HCT116 (cell line): ENCODE data around the gene DYNC1I1. TPM values are rescaled to one million over a fixed set of nuclear protein-coding genes. Genes with fewer than 3 reads are reported as not detected.

Experiments used
- ATAC-seq: fragments of 200-7000 bp; cut with Tn5 transposase; 2 replicates; pipeline ENCODE4 v1.9.1; 2020; ENCODE audit warnings: mild to moderate bottlenecking, moderate library complexity
- BruUV-seq: library from RNA; stranded (reverse); fragments of 400-500 nt; replicated peaks from 2 replicates; lab custom pipeline; 2021; lab: Mats Ljungman, UMichigan
- CTCF ChIA-PET: fragments of 300-600 bp; sonication (Branson Sonifier 250); formaldehyde crosslinking; loops from one replicate; lab custom pipeline; 2021; ENCODE audit warnings: antibody characterized with exemption; lab: Charles Lee
- POLR2A ChIA-PET: fragments of 300-600, 350-600 bp; sonication (Branson Sonifier 250); formaldehyde crosslinking; loops from one replicate; lab custom pipeline; 2021; ENCODE audit warnings: antibody characterized with exemption; lab: Charles Lee
- RAD21 ChIA-PET, 2 experiments: fragments of 300-600 bp; sonication (Branson Sonifier 250); formaldehyde crosslinking; loops; one replicate each; lab custom pipeline; 2023; ENCODE audit warnings: low total read pairs in 2 of 2; ENCODE audit not compliant: uncharacterized antibody in 2 of 2, unreplicated experiment in 2 of 2, low non-redundant PET in 1 of 2; lab: Charles Lee
- DNase-seq: peaks from one replicate; pipeline ENCODE4 v3.0.0-alpha.2; 2010; ENCODE audit warnings: low read depth, low spot score
- H2AFZ ChIP-seq: fragments of 200-600 bp; shearing (Covaris generic), sonication (generic); 2 replicates; pipeline ENCODE4 v1.6.1; 2017; ENCODE audit warnings: low read depth, mixed run types, mixed read lengths, antibody characterized with exemption, low read length; ENCODE audit not compliant: poor library complexity, severe bottlenecking
- H3K27ac ChIP-seq: 2 replicates; pipeline ENCODE4 v1.5.1; 2012; ENCODE audit warnings: low read depth, low read length
- H3K27me3 ChIP-seq: fragments of 200-600 bp; sonication (generic); 2 replicates; pipeline ENCODE4 v1.6.1; 2016; ENCODE audit warnings: mixed run types, low read length, mixed read lengths; ENCODE audit not compliant: insufficient read depth
- H3K36me3 ChIP-seq, 2 experiments: fragments of 200-500 bp in 1 of 2; fragments of 200-600 bp in 1 of 2; sonication (Bioruptor generic) in 1 of 2; sonication (generic) in 1 of 2; 2 replicates each; pipeline versions ENCODE4 v1.5.1 to v1.6.1; 2014 to 2016; ENCODE audit warnings: low read length in 2 of 2, inconsistent platforms in 1 of 2, mixed read lengths in 1 of 2, mixed run types in 1 of 2; ENCODE audit not compliant: insufficient read depth in 2 of 2, control insufficient read depth in 1 of 2
- H3K4me1 ChIP-seq, 2 experiments: fragments of 200-600 bp in 1 of 2; sonication (generic) in 1 of 2; 2 replicates each; pipeline versions ENCODE4 v1.5.1 to v1.6.1; 2012 to 2017; ENCODE audit warnings: low read length in 2 of 2, inconsistent platforms in 1 of 2, mild to moderate bottlenecking in 1 of 2, mixed read lengths in 1 of 2, mixed run types in 1 of 2, moderate library complexity in 1 of 2; ENCODE audit not compliant: insufficient read depth in 2 of 2, control insufficient read depth in 1 of 2
- H3K4me2 ChIP-seq: fragments of 200-600 bp; sonication (generic); 2 replicates; pipeline ENCODE4 v1.6.1; 2017; ENCODE audit warnings: mixed run types, low read length, mixed read lengths
- H3K4me3 ChIP-seq, 2 experiments: fragments of 200-600 bp in 1 of 2; sonication (generic) in 1 of 2; replicated peaks in 1 of 2; 2 replicates each; pipeline ENCODE4 v1.5.1; 2011 to 2016; ENCODE audit warnings: low read length in 2 of 2, control low read depth in 1 of 2, low read depth in 1 of 2, mild to moderate bottlenecking in 1 of 2, mixed read lengths in 1 of 2, mixed run types in 1 of 2
- H3K79me2 ChIP-seq: fragments of 200-600 bp; sonication (generic); 2 replicates; pipeline ENCODE4 v1.6.1; 2017; ENCODE audit warnings: mild to moderate bottlenecking, mixed run types, low read length, moderate library complexity, mixed read lengths; ENCODE audit not compliant: insufficient read depth
- H3K9ac ChIP-seq: fragments of 200-600 bp; sonication (generic); 2 replicates; pipeline ENCODE4 v1.6.1; 2016; ENCODE audit warnings: low read length, mixed read lengths
- H3K9me2 ChIP-seq: fragments of 200-600 bp; sonication (generic), shearing (Covaris generic); 2 replicates; pipeline ENCODE4 v1.6.1; 2017; ENCODE audit warnings: mixed run types, mild to moderate bottlenecking, moderate library complexity; ENCODE audit not compliant: insufficient read depth
- H3K9me3 ChIP-seq, 2 experiments: fragments of 200-500 bp in 1 of 2; fragments of 200-600 bp in 1 of 2; sonication (Bioruptor generic) in 1 of 2; sonication (generic) in 1 of 2; 2 replicates each; pipeline ENCODE4 v1.6.1; 2014 to 2017; ENCODE audit warnings: low read length in 2 of 2, mixed read lengths in 2 of 2, inconsistent platforms in 1 of 2, low read depth in 1 of 2, mild to moderate bottlenecking in 1 of 2, mixed run types in 1 of 2, moderate library complexity in 1 of 2; ENCODE audit not compliant: control insufficient read depth in 1 of 2, insufficient read depth in 1 of 2
- H4K20me1 ChIP-seq: fragments of 200-600 bp; sonication (generic), shearing (Covaris generic); 2 replicates; pipeline ENCODE4 v1.6.1; 2017; ENCODE audit warnings: mixed run types, mild to moderate bottlenecking, moderate library complexity; ENCODE audit not compliant: insufficient read depth
- CEBPB ChIP-seq: IDR thresholded peaks from 2 replicates; pipeline ENCODE4 v1.6.1; 2012; ENCODE audit warnings: low read depth
- EGR1 ChIP-seq: IDR thresholded peaks from 2 replicates; pipeline ENCODE4 v1.6.1; 2012; ENCODE audit warnings: low read depth
- ELF1 ChIP-seq: IDR thresholded peaks from 2 replicates; pipeline ENCODE4 v1.6.1; 2012; ENCODE audit warnings: low read depth, borderline replicate concordance
- EZH2 ChIP-seq: fragments of 200-600 bp; sonication (generic); IDR thresholded peaks from 2 replicates; pipeline ENCODE4 v1.6.1; 2017; ENCODE audit warnings: antibody characterized with exemption, mixed run types
- JUND ChIP-seq: IDR thresholded peaks from 2 replicates; pipeline ENCODE4 v1.6.1; 2012
- MAX ChIP-seq: IDR thresholded peaks from 2 replicates; pipeline ENCODE4 v1.6.1; 2012
- POLR2AphosphoS5 ChIP-seq: IDR thresholded peaks from 2 replicates; pipeline ENCODE4 v1.6.1; 2011; ENCODE audit warnings: mild to moderate bottlenecking, low read depth, low read length, moderate library complexity
- REST ChIP-seq: IDR thresholded peaks from 2 replicates; pipeline ENCODE4 v1.6.1; 2012; ENCODE audit warnings: low read depth
- SP1 ChIP-seq: IDR thresholded peaks from 2 replicates; pipeline ENCODE4 v1.6.1; 2012; ENCODE audit warnings: low read depth
- TCF7L2 ChIP-seq: IDR thresholded peaks from 2 replicates; pipeline ENCODE4 v1.7.0; 2011; ENCODE audit warnings: borderline replicate concordance, inconsistent platforms; ENCODE audit not compliant: insufficient read depth, insufficient read length; ENCODE audit errors: extremely low read depth
- YY1 ChIP-seq: IDR thresholded peaks from 2 replicates; pipeline ENCODE4 v1.6.1; 2011; ENCODE audit warnings: low read length, low read depth, moderate library complexity, mild to moderate bottlenecking; ENCODE audit not compliant: insufficient replicate concordance; ENCODE audit errors: extremely low read depth
- ZFX ChIP-seq: fragments of 450-650 bp; IDR thresholded peaks from 2 replicates; pipeline ENCODE4 v1.6.1; 2017
- intact Hi-C: fragments of 100-400 bp; cut with micrococcal nuclease; formaldehyde crosslinking; loops from 2 replicates; pipeline ENCODE4 v1.10.0; 2022
- total RNA-seq: library from RNA; stranded (reverse); gene quantifications from one replicate; pipeline ENCODE4 v1.2.1, GENCODE V29; 2021; ENCODE audit not compliant: unreplicated experiment
- TF ChIP-seq, protein P1 (sequence below), 3 experiments: fragments of 200-600 bp in 1 of 3; sonication (generic) in 1 of 3; IDR thresholded peaks in 2 of 3; conservative IDR thresholded peaks in 1 of 3; 2 replicates each; pipeline ENCODE4 v1.5.1; 2012 to 2017; ENCODE audit warnings: low read depth in 2 of 3, low read length in 2 of 3, antibody characterized with exemption in 1 of 3, borderline replicate concordance in 1 of 3, control low read depth in 1 of 3, mild to moderate bottlenecking in 1 of 3, mixed read lengths in 1 of 3, mixed run types in 1 of 3, moderate library complexity in 1 of 3; ENCODE audit not compliant: insufficient read depth in 1 of 3
- TF ChIP-seq, protein P2 (sequence below): IDR thresholded peaks from 2 replicates; pipeline ENCODE4 v1.6.1; 2011; ENCODE audit warnings: mild to moderate bottlenecking, low read length, moderate library complexity; ENCODE audit not compliant: insufficient replicate concordance; ENCODE audit errors: extremely low read depth

Gene DYNC1I1
- total RNA-seq, 1 experiment from 2014 or later: not detected

- no peak for TF ChIP-seq CEBPB
- TF ChIP-seq SP1: no peak
Observed at GRCh38 chr7:95951997-95952795, 179.8 kb downstream of the DYNC1I1 start (continued).

DNA sequence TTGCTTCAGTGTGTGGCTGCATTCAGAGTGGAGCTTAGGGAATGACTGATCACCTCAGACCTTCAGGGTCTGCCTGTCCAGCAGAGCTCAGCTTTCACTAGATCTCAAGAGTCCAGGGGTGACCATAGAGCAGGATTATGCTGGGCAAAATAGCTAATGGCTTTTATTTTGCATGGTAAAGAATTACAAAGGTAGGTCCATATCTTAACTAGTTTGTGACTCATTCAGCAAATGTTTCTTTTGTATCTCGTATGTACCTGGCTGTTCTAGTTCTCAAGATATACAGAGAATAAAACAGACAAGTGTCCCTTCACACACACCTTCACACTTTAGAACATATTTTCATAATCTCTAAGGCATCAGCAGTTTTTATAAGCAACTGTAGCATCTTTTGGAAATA is 180.5 kb downstream of the DYNC1I1 start:
- BruUV-seq: no TSS peak
- Histone ChIP-seq H2AFZ (no peak overlapping the region), H3K9me2 (no peaks in the 10 kb centered on the region), H3K4me3 (no peak overlapping the region), H3K9ac (no peak overlapping the region), H3K4me1 (no peaks in the 10 kb centered on the region), H3K9me3 (no peaks in the 10 kb centered on the region), H3K27me3 (peaks cover 43% of the 10 kb centered on the region), H4K20me1 (no peaks in the 10 kb centered on the region), H3K4me2 (no peak overlapping the region), H3K79me2 (no peaks in the 10 kb centered on the region), H3K27ac (no peak overlapping the region), H3K36me3 (no peaks in the 10 kb centered on the region)
- POLR2A ChIA-PET: no interaction called here
- no peak for DNase-seq
- CTCF ChIA-PET: no interaction called here
- ATAC-seq: no peak
- intact Hi-C loops: no loop called here
- no peak for TF ChIP-seq EZH2
- TF ChIP-seq EGR1: no peak
- TF ChIP-seq MAX: no peak
- TF ChIP-seq YY1: no peak
- TF ChIP-seq, protein P1, sequence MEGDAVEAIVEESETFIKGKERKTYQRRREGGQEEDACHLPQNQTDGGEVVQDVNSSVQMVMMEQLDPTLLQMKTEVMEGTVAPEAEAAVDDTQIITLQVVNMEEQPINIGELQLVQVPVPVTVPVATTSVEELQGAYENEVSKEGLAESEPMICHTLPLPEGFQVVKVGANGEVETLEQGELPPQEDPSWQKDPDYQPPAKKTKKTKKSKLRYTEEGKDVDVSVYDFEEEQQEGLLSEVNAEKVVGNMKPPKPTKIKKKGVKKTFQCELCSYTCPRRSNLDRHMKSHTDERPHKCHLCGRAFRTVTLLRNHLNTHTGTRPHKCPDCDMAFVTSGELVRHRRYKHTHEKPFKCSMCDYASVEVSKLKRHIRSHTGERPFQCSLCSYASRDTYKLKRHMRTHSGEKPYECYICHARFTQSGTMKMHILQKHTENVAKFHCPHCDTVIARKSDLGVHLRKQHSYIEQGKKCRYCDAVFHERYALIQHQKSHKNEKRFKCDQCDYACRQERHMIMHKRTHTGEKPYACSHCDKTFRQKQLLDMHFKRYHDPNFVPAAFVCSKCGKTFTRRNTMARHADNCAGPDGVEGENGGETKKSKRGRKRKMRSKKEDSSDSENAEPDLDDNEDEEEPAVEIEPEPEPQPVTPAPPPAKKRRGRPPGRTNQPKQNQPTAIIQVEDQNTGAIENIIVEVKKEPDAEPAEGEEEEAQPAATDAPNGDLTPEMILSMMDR (IDR thresholded peaks at IDR 0.05 in 2 of 3, conservative IDR thresholded peaks at IDR 0.05 in 1 of 3; ENCODE audit: borderline replicate concordance in 1 of 3, insufficient read depth in 1 of 3, low read depth in 2 of 3, low read length in 2 of 3): no peak
- no peak for TF ChIP-seq JUND
- no peak for TF ChIP-seq POLR2AphosphoS5
- no peak for TF ChIP-seq REST
- TF ChIP-seq ELF1: no peak
- no peak for TF ChIP-seq TCF7L2
- TF ChIP-seq ZFX: no peak
- TF ChIP-seq, protein P2, sequence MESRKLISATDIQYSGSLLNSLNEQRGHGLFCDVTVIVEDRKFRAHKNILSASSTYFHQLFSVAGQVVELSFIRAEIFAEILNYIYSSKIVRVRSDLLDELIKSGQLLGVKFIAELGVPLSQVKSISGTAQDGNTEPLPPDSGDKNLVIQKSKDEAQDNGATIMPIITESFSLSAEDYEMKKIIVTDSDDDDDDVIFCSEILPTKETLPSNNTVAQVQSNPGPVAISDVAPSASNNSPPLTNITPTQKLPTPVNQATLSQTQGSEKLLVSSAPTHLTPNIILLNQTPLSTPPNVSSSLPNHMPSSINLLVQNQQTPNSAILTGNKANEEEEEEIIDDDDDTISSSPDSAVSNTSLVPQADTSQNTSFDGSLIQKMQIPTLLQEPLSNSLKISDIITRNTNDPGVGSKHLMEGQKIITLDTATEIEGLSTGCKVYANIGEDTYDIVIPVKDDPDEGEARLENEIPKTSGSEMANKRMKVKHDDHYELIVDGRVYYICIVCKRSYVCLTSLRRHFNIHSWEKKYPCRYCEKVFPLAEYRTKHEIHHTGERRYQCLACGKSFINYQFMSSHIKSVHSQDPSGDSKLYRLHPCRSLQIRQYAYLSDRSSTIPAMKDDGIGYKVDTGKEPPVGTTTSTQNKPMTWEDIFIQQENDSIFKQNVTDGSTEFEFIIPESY: no peak
- RAD21 ChIA-PET: no interaction called here
